GM18499 (cell line): ENCODE results near the gene ATAD2B.

Source experiments
- ATAC-seq: cut with Tn5 transposase; IDR thresholded peaks from one replicate; pipeline ENCODE4 v1.9.1; 2021; ENCODE audit warnings: moderate number of reproducible peaks; ENCODE audit not compliant: insufficient read depth, unreplicated experiment

ATAD2B gene

GRCh38 chr2:23707096-23707495 is 219.8 kb downstream of the ATAD2B start:
- ATAC-seq, result no peak

- ATAC-seq, result no peak
Measured at GRCh38 chr2:23706613-23707078, 220.3 kb downstream of the ATAD2B start.

GRCh38 chr2:23705771-23706612 is 220.9 kb downstream of the ATAD2B start:
- no peak for ATAC-seq

- no peak for ATAC-seq
Measured at GRCh38 chr2:23703583-23704385, 223.1 kb downstream of the ATAD2B start.

GRCh38 chr2:23703037-23703582 is 223.8 kb downstream of the ATAD2B start:
- no peak for ATAC-seq

- no peak for ATAC-seq
Measured at GRCh38 chr2:23700627-23701026, 226.3 kb downstream of the ATAD2B start.

GRCh38 chr2:23699580-23699925 is 227.4 kb downstream of the ATAD2B start:
- no peak for ATAC-seq

GRCh38 chr2:23698721-23699579 is 228.0 kb downstream of the ATAD2B start:
- no peak for ATAC-seq
